GM10248 (cell line): ENCODE results near the gene KRT38.

Experiments
- CTCF ChIA-PET: fragments of 300-600 bp; sonication (Branson Sonifier 250); formaldehyde crosslinking; extraction: SDS; loops from one replicate; lab custom pipeline; 2021; ENCODE audit warnings: antibody characterized with exemption; lab: Yijun Ruan, JAX
- POLR2A ChIA-PET: fragments of 350-650 bp; sonication (Branson Sonifier 250); formaldehyde crosslinking; extraction: SDS; loops from one replicate; lab custom pipeline; 2020; ENCODE audit warnings: antibody characterized with exemption; lab: Yijun Ruan, JAX
- DNase-seq: peaks from one replicate; pipeline ENCODE4 v3.0.0; 2012; ENCODE audit errors: extremely low spot score
- TF ChIP-seq, protein P1 (sequence below): IDR thresholded peaks from 2 replicates; pipeline ENCODE4 v1.5.1; 2012; ENCODE audit warnings: mild to moderate bottlenecking, low read depth; ENCODE audit errors: extremely low read depth, missing control alignments, control extremely low read depth

The KRT38 gene

DNA sequence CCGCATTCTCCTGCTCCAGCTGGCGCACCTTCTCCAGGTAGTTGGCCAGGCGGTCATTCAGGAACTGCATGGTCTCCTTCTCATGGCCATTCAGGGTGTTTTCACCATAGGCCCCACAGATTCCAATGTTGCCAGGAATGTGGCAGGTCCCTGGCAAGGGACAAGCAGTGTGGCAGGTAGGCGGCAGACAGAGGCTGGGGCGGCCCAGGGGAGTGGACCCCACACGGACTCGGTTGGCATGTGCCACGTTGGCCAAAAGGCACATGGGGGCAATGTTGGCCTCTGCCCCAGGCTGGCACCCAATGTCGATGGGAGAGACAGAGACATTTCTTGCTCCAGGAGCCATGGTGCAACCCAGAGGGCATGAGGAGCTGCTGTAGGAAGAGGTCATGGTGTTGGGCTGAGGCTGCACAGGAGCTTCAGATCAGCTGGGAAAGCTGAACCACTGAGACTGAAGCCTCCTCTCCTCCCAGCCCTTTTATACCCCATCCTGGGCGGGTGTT is at the start of gene KRT38:
KRT38 (minus strand) TSS at position 453 of the 503 bp plus-strand sequence; CDS start at position 391, 62 bp downstream.
- ChIA-PET POLR2A (no interaction called here), CTCF (no interaction called here)
- TF ChIP-seq, protein P1, sequence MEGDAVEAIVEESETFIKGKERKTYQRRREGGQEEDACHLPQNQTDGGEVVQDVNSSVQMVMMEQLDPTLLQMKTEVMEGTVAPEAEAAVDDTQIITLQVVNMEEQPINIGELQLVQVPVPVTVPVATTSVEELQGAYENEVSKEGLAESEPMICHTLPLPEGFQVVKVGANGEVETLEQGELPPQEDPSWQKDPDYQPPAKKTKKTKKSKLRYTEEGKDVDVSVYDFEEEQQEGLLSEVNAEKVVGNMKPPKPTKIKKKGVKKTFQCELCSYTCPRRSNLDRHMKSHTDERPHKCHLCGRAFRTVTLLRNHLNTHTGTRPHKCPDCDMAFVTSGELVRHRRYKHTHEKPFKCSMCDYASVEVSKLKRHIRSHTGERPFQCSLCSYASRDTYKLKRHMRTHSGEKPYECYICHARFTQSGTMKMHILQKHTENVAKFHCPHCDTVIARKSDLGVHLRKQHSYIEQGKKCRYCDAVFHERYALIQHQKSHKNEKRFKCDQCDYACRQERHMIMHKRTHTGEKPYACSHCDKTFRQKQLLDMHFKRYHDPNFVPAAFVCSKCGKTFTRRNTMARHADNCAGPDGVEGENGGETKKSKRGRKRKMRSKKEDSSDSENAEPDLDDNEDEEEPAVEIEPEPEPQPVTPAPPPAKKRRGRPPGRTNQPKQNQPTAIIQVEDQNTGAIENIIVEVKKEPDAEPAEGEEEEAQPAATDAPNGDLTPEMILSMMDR = no peak

DNA sequence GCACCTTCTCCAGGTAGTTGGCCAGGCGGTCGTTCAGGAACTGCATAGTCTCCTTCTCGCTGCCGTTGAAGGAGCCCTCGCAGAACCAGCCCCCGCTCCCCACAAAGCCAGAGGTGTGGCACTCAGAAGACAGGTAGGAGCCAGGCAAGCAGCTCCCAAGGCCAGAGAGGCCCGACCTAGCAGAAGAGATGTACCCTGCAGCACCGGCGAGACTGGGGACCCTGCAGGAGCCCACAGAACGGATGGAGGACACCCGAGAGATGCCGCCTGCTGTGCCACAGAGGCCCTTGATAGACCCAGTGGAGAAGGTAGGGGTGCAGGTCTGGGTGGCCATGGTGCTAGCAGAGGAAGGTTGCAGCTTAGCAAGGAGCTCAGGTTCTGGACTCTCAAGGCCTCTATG is 48.7 kb upstream of the KRT38 start, which contains the start of gene KRT36:
KRT36 (minus strand) TSS at position 380 of the 400 bp plus-strand sequence; CDS start at position 334, 46 bp downstream.
- TF ChIP-seq, protein P1 = no peak
- ChIA-PET CTCF (interaction anchor here (1.2 kb wide), 1 partner anchor 11 kb away, joined by 4 read pairs; no protein-coding TSS in a partner anchor), POLR2A (no interaction called here)
- no peak for DNase-seq

More for the DNA sequence above, at the start of gene KRT38:
- no peak for DNase-seq

DNA sequence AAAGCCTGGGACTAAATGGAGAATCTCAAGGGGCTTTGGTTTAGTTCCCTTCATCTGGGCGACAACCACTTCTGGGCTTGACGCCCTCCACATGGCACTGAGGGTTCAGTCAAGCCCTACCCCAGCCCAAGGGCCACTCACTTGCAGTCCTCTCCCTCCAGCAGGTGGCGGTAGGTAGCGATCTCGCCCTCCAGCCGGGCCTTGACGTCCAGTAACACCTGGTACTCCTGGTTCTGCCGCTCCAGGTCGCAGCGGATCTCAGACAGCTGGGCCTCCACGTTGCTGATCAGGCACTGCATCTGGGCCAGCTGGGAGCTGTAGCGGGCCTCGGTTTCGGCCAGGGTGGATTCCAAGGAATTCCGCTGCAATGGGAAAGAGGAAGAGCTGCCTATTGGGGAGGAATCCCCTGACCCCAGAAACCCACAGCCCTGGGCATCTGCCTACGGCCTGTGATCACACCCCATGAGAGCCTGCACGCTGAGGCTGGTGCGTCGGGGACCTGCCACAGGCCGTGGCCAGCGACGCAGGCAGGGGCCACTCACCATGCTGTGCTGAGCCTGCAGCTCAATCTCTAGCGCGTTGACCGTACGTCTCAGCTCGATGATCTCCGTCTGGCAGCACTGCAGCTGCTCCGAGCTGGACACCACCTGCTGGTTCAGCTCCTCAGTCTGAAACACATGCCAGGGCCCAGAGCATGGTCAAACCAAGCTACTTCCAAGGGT is 46.2 kb upstream of the KRT38 start:
- ChIA-PET CTCF (interaction anchor here (0.7 to 2.1 kb wide), 7 partner anchors 9 to 176 kb away, joined by 3 to 10 read pairs (median 5); no protein-coding TSS in a partner anchor), POLR2A (no interaction called here)
- TF ChIP-seq, protein P1 = peak; percentile 42
- peak; percentile 61 for DNase-seq

DNA sequence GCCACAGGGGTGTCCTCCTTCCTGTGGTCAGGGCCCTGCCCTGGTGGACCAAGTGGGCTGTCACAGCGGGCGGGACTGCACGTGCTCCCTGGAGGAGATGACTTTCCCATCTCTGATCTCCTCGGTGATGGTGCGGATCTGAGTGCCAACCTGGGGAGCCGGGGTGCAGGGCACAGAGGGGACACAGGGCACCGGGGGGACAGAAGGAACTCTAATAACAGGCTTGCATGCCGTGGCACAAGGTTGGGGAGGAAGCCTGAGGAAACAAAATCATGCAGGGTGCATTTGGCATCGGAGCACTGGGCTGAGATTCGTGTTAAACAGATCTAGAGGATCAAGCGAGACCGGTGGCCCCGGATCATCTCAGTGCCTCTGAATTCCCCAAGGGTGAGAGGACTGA is 45.5 kb upstream of the KRT38 start:
- CTCF ChIA-PET = interaction anchor here (2.0 to 2.1 kb wide), 2 partner anchors 63 to 162 kb away, joined by 7 to 10 read pairs; no protein-coding TSS in a partner anchor
- TF ChIP-seq, protein P1 = no peak
- POLR2A ChIA-PET = no interaction called here
- DNase-seq = no peak

DNA sequence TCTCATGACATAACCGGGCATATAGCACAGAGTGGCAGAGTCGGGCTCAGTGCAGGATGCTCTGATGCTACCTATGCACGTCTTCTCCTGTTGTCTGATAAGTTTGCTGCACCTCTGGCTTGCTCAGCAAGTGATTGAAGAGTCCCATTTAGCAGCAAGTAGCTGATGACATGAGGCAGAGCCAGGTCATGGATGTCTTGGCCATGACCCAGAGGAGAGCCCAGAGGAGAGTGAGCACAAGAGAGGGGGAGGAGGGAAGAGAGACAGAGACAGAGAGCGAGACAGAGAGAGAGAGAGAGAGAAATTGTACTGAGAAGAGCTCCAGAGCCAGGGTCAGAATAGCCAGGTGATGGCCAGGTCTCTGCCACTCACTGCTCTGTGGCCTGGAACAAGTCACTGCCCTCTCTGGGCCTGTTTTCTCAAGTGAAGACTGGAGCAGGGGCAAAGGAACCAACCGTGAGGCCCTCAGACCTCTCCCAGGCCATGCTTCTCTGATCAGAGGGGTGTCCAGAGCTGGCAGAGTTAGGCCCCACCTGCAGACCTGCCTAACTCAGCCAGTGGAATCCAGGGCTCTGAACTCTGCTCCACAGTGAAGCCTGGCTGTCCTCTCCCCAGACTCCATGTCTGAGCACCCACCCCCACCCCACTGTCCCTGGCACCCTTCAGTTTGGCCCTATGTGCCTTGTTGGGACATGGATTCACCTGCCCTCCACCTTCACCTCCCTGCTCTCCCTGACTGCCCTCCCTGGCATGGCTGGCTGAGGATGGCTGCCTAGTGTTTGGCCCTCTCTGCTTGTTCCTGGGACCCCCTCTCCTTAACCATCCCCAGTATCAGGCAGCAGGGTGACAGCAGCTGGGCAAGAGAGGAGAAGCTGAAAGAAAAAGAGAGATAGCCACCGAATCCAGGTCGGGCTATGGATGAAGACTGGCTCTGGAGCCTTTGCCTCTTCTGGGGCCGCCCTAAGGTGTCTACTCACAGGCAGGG is 44.4 kb upstream of the KRT38 start:
- CTCF ChIA-PET = interaction anchor here (0.8 to 1.1 kb wide), 2 partner anchors 11 to 164 kb away, joined by 3 to 4 read pairs; no protein-coding TSS in a partner anchor
- TF ChIP-seq, protein P1 = no peak
- no peak for DNase-seq
- POLR2A ChIA-PET = no interaction called here
